ENCODE measurements around the gene SUPT3H. TPM values are rescaled to one million over a fixed set of nuclear protein-coding genes. Genes with fewer than 3 reads are reported as not detected.

The SUPT3H gene
- total and polyA plus RNA-seq, 4 donors: 2.3 to 9.4 (median 5.8) TPM

GRCh38 chr6:44985006-44985405 is 392.7 kb downstream of the SUPT3H start:
- DNase-seq: no peak
- H3K27me3 ChIP-seq (ENCODE audit: control insufficient read depth in 1 of 2, insufficient read depth in 2 of 2, low read length in 1 of 2): no peaks in the 10 kb centered on the region
- no peaks in the 10 kb centered on the region for H3K4me1 ChIP-seq (ENCODE audit: control insufficient read depth in 1 of 2, insufficient read depth in 2 of 2, low read length in 2 of 2)
- H3K36me3 ChIP-seq (ENCODE audit: control insufficient read depth in 1 of 2, insufficient read depth in 2 of 2, low read length in 1 of 2): no peaks in the 10 kb centered on the region
- no peak overlapping the region for H3K4me3 ChIP-seq (ENCODE audit: low read length in 2 of 2)
- intact Hi-C loops (cut with DNase I): no loop called here
- H3K9me3 ChIP-seq (ENCODE audit: control insufficient read depth, low read length): no peaks in the 10 kb centered on the region
- no peak overlapping the region for H3K27ac ChIP-seq (ENCODE audit: low read depth in 1 of 2, low read length in 2 of 2)
- 94 to 96% methylated on average over 4 of the region's 4 CpGs for WGBS, 2 donors
- no peak for ATAC-seq (ENCODE audit: low FRiP score)

- no peaks in the 10 kb centered on the region for H3K9me3 ChIP-seq (ENCODE audit: control insufficient read depth, low read length)
- no peaks in the 10 kb centered on the region for H3K36me3 ChIP-seq (ENCODE audit: control insufficient read depth in 1 of 2, insufficient read depth in 2 of 2, low read length in 1 of 2)
- no peak overlapping the region for H3K27ac ChIP-seq (ENCODE audit: low read depth in 1 of 2, low read length in 2 of 2)
- no peak overlapping the region for H3K4me3 ChIP-seq (ENCODE audit: low read length in 2 of 2)
- H3K4me1 ChIP-seq (ENCODE audit: control insufficient read depth in 1 of 2, insufficient read depth in 2 of 2, low read length in 2 of 2): no peaks in the 10 kb centered on the region
- intact Hi-C loops (cut with DNase I): no loop called here
- DNase-seq: no peak
- WGBS, 2 donors: 78% methylated on average over 4 of the region's 4 CpGs
- no peaks in the 10 kb centered on the region for H3K27me3 ChIP-seq (ENCODE audit: control insufficient read depth in 1 of 2, insufficient read depth in 2 of 2, low read length in 1 of 2)
- ATAC-seq (ENCODE audit: low FRiP score): no peak
These were observed 394.0 kb downstream of the SUPT3H start for GRCh38 chr6:44983467-44984365.

- ATAC-seq (ENCODE audit: low FRiP score) (no peak), DNase-seq (no peak)
- H3K27ac ChIP-seq (ENCODE audit: low read depth in 1 of 2, low read length in 2 of 2): no peak overlapping the region
- intact Hi-C loops (cut with DNase I): no loop called here
- H3K36me3 ChIP-seq (ENCODE audit: control insufficient read depth in 1 of 2, insufficient read depth in 2 of 2, low read length in 1 of 2): no peaks in the 10 kb centered on the region
- no peaks in the 10 kb centered on the region for H3K4me1 ChIP-seq (ENCODE audit: control insufficient read depth in 1 of 2, insufficient read depth in 2 of 2, low read length in 2 of 2)
- no peaks in the 10 kb centered on the region for H3K27me3 ChIP-seq (ENCODE audit: control insufficient read depth in 1 of 2, insufficient read depth in 2 of 2, low read length in 1 of 2)
- 74 to 75% methylated on average over 4 of the region's 4 CpGs for WGBS, 2 donors
- no peaks in the 10 kb centered on the region for H3K9me3 ChIP-seq (ENCODE audit: control insufficient read depth, low read length)
- no peak overlapping the region for H3K4me3 ChIP-seq (ENCODE audit: low read length in 2 of 2)
These were observed 396.9 kb downstream of the SUPT3H start for GRCh38 chr6:44980841-44981240.

GRCh38 chr6:44976677-44977641 is 400.8 kb downstream of the SUPT3H start:
- no peaks in the 10 kb centered on the region for H3K36me3 ChIP-seq (ENCODE audit: control insufficient read depth in 1 of 2, insufficient read depth in 2 of 2, low read length in 1 of 2)
- no peaks in the 10 kb centered on the region for H3K4me1 ChIP-seq (ENCODE audit: control insufficient read depth in 1 of 2, insufficient read depth in 2 of 2, low read length in 2 of 2)
- no peak for DNase-seq
- no peaks in the 10 kb centered on the region for H3K9me3 ChIP-seq (ENCODE audit: control insufficient read depth, low read length)
- no peaks in the 10 kb centered on the region for H3K27me3 ChIP-seq (ENCODE audit: control insufficient read depth in 1 of 2, insufficient read depth in 2 of 2, low read length in 1 of 2)
- ATAC-seq (ENCODE audit: low FRiP score): no peak
- H3K4me3 ChIP-seq (ENCODE audit: low read length in 2 of 2): no peak overlapping the region
- intact Hi-C loops (cut with DNase I): no loop called here
- no peak overlapping the region for H3K27ac ChIP-seq (ENCODE audit: low read depth in 1 of 2, low read length in 2 of 2)

- Histone ChIP-seq H3K27ac (ENCODE audit: low read depth in 1 of 2, low read length in 2 of 2) (no peak overlapping the region), H3K9me3 (ENCODE audit: control insufficient read depth, low read length) (no peaks in the 10 kb centered on the region), H3K36me3 (ENCODE audit: control insufficient read depth in 1 of 2, insufficient read depth in 2 of 2, low read length in 1 of 2) (no peaks in the 10 kb centered on the region), H3K27me3 (ENCODE audit: control insufficient read depth in 1 of 2, insufficient read depth in 2 of 2, low read length in 1 of 2) (no peaks in the 10 kb centered on the region), H3K4me3 (ENCODE audit: low read length in 2 of 2) (no peak overlapping the region), H3K4me1 (ENCODE audit: control insufficient read depth in 1 of 2, insufficient read depth in 2 of 2, low read length in 2 of 2) (no peaks in the 10 kb centered on the region)
- 37 to 42% methylated on average over 2 of the region's 2 CpGs for WGBS, 2 donors
- DNase-seq (no peak), ATAC-seq (ENCODE audit: low FRiP score) (no peak)
- intact Hi-C loops (cut with DNase I): no loop called here
These were observed 403.2 kb downstream of the SUPT3H start for GRCh38 chr6:44974511-44974910.

GRCh38 chr6:44972709-44973108 is 405.0 kb downstream of the SUPT3H start:
- no peaks in the 10 kb centered on the region for H3K4me1 ChIP-seq (ENCODE audit: control insufficient read depth in 1 of 2, insufficient read depth in 2 of 2, low read length in 2 of 2)
- H3K27ac ChIP-seq (ENCODE audit: low read depth in 1 of 2, low read length in 2 of 2): no peak overlapping the region
- H3K27me3 ChIP-seq (ENCODE audit: control insufficient read depth in 1 of 2, insufficient read depth in 2 of 2, low read length in 1 of 2): no peaks in the 10 kb centered on the region
- H3K9me3 ChIP-seq (ENCODE audit: control insufficient read depth, low read length): no peaks in the 10 kb centered on the region
- intact Hi-C loops (cut with DNase I): no loop called here
- no peak for DNase-seq
- H3K4me3 ChIP-seq (ENCODE audit: low read length in 2 of 2): no peak overlapping the region
- no peak for ATAC-seq (ENCODE audit: low FRiP score)
- WGBS, 2 donors: 98% methylated on average over 3 of the region's 3 CpGs
- no peaks in the 10 kb centered on the region for H3K36me3 ChIP-seq (ENCODE audit: control insufficient read depth in 1 of 2, insufficient read depth in 2 of 2, low read length in 1 of 2)

- H3K4me1 ChIP-seq (ENCODE audit: control insufficient read depth in 1 of 2, insufficient read depth in 2 of 2, low read length in 2 of 2): no peaks in the 10 kb centered on the region
- no peak for DNase-seq
- no peaks in the 10 kb centered on the region for H3K36me3 ChIP-seq (ENCODE audit: control insufficient read depth in 1 of 2, insufficient read depth in 2 of 2, low read length in 1 of 2)
- H3K27ac ChIP-seq (ENCODE audit: low read depth in 1 of 2, low read length in 2 of 2): no peak overlapping the region
- H3K9me3 ChIP-seq (ENCODE audit: control insufficient read depth, low read length): no peaks in the 10 kb centered on the region
- H3K4me3 ChIP-seq (ENCODE audit: low read length in 2 of 2): no peak overlapping the region
- WGBS, 2 donors: 80 to 81% methylated on average over 4 of the region's 4 CpGs
- intact Hi-C loops (cut with DNase I): no loop called here
- ATAC-seq (ENCODE audit: low FRiP score): no peak
- no peaks in the 10 kb centered on the region for H3K27me3 ChIP-seq (ENCODE audit: control insufficient read depth in 1 of 2, insufficient read depth in 2 of 2, low read length in 1 of 2)
These were observed 408.1 kb downstream of the SUPT3H start for GRCh38 chr6:44969446-44970185.

GRCh38 chr6:44967481-44967880 is 410.3 kb downstream of the SUPT3H start:
- no peaks in the 10 kb centered on the region for H3K9me3 ChIP-seq (ENCODE audit: control insufficient read depth, low read length)
- WGBS, 2 donors: 92 to 94% methylated on average over 1 of the region's 1 CpG
- ATAC-seq (ENCODE audit: low FRiP score) (no peak), DNase-seq (no peak)
- H3K27me3 ChIP-seq (ENCODE audit: control insufficient read depth in 1 of 2, insufficient read depth in 2 of 2, low read length in 1 of 2): no peaks in the 10 kb centered on the region
- H3K4me1 ChIP-seq (ENCODE audit: control insufficient read depth in 1 of 2, insufficient read depth in 2 of 2, low read length in 2 of 2): no peaks in the 10 kb centered on the region
- H3K4me3 ChIP-seq (ENCODE audit: low read length in 2 of 2): no peak overlapping the region
- no peaks in the 10 kb centered on the region for H3K36me3 ChIP-seq (ENCODE audit: control insufficient read depth in 1 of 2, insufficient read depth in 2 of 2, low read length in 1 of 2)
- intact Hi-C loops (cut with DNase I): no loop called here
- no peak overlapping the region for H3K27ac ChIP-seq (ENCODE audit: low read depth in 1 of 2, low read length in 2 of 2)
